AG04449 (cell line): ENCODE data around the gene SERPINE2.
A peak's percentile ranks its signal among the peaks of the same experiment; 100 is the strongest.

ENCODE experiments used
- CTCF ChIA-PET: fragments of 350-600 bp; formaldehyde crosslinking; extraction: SDS; loops from one replicate; lab custom pipeline; 2021; ENCODE audit warnings: antibody characterized with exemption; lab: Yijun Ruan, JAX
- POLR2A ChIA-PET: fragments of 400-600, 350-600 bp; formaldehyde crosslinking; extraction: SDS; loops from one replicate; lab custom pipeline; 2020; ENCODE audit warnings: antibody characterized with exemption, inconsistent platforms; lab: Yijun Ruan, JAX
- DNase-seq: peaks from one replicate; pipeline ENCODE4 v3.0.0-alpha.2; 2010; ENCODE audit warnings: low read depth, low spot score
- H3K4me3 ChIP-seq: 2 replicates; pipeline ENCODE4 v1.5.1; 2011; ENCODE audit warnings: low read depth, mild to moderate bottlenecking, control low read depth, low read length
- CTCF ChIP-seq: IDR thresholded peaks from one replicate; pipeline ENCODE4 v1.5.1; 2011; ENCODE audit warnings: mild to moderate bottlenecking, moderate library complexity, low read length, control low read depth, inconsistent platforms; ENCODE audit not compliant: insufficient read depth; ENCODE audit errors: missing control alignments

Gene SERPINE2

GRCh38 chr2:223969856-223970255, 69.2 kb downstream of the SERPINE2 start:
- CTCF ChIA-PET: interaction anchor here (0.7 to 12.8 kb wide), 43 partner anchors 9 to 734 kb away, joined by 3 to 365 read pairs (median 5); partner anchors contain the start of genes MRPL44 and SERPINE2
- POLR2A ChIA-PET: interaction anchor here (1.0 kb wide), 1 partner anchor 315 kb away, joined by 5 read pairs; no protein-coding TSS in a partner anchor

DNA sequence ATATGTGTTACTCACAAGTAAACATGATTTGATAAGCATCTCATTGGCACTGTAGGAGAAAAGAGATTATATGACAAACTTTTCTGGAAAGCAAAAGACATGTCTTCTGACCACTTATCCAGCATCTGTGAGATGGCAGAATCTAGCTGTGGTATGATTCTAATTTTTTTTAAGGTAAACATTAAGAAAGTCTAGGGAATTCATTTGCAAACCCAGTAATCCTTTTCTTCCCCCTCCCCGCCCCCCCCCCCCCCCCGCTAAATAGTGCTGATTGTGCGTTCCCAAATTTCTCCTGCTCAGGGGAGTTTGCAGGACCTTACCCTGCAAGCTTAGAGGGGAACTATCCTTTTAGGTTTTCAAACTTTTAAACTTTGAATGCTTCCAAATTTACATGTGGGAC, 69.8 kb downstream of the SERPINE2 start:
- no peak for DNase-seq
- TF ChIP-seq CTCF: no peak
- H3K4me3 ChIP-seq: no peak overlapping the region
- CTCF ChIA-PET: interaction anchor here (0.7 to 12.8 kb wide), 26 partner anchors 8 to 681 kb away, joined by 3 to 365 read pairs (median 7); partner anchors contain the start of genes MRPL44 and SERPINE2
- POLR2A ChIA-PET: interaction anchor here (1.0 kb wide), 1 partner anchor 315 kb away, joined by 5 read pairs; no protein-coding TSS in a partner anchor

More at GRCh38 chr2:223969856-223970255, 69.2 kb downstream of the SERPINE2 start:
- no peak overlapping the region for H3K4me3 ChIP-seq
- no peak for TF ChIP-seq CTCF
- DNase-seq: no peak

DNA sequence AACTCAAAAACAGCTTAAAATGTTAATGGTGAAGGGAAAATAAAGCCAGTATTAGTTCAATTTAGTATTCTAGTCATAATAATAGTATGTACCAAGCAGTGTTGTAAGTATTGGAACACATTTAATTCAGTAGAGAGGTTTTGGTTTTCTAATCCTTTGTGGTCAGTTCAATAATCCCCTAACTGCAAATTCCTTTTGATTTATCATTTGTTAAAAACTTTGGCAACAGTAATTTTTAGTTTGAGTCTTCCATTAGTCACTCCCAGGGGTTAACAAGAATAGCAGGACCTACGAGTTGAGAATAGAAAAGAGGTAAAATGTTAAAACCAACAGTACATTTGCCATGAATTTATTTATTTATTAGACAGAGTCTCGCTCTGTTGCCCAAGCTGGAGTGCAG, 71.1 kb downstream of the SERPINE2 start:
- no peak for TF ChIP-seq CTCF
- no peak overlapping the region for H3K4me3 ChIP-seq
- DNase-seq: no peak
- ChIA-PET POLR2A (no interaction called here), CTCF (interaction anchor here (0.9 to 12.8 kb wide), 9 partner anchors 9 to 400 kb away, joined by 3 to 365 read pairs (median 7); partner anchors contain the start of gene MRPL44)

- no peak for DNase-seq
- ChIA-PET CTCF (interaction anchor here (0.9 kb wide), 2 partner anchors 8 to 11 kb away, joined by 3 read pairs; no protein-coding TSS in a partner anchor), POLR2A (no interaction called here)
- no peak overlapping the region for H3K4me3 ChIP-seq
- TF ChIP-seq CTCF: no peak
Measured at GRCh38 chr2:223959688-223960087, 79.4 kb downstream of the SERPINE2 start.

DNA sequence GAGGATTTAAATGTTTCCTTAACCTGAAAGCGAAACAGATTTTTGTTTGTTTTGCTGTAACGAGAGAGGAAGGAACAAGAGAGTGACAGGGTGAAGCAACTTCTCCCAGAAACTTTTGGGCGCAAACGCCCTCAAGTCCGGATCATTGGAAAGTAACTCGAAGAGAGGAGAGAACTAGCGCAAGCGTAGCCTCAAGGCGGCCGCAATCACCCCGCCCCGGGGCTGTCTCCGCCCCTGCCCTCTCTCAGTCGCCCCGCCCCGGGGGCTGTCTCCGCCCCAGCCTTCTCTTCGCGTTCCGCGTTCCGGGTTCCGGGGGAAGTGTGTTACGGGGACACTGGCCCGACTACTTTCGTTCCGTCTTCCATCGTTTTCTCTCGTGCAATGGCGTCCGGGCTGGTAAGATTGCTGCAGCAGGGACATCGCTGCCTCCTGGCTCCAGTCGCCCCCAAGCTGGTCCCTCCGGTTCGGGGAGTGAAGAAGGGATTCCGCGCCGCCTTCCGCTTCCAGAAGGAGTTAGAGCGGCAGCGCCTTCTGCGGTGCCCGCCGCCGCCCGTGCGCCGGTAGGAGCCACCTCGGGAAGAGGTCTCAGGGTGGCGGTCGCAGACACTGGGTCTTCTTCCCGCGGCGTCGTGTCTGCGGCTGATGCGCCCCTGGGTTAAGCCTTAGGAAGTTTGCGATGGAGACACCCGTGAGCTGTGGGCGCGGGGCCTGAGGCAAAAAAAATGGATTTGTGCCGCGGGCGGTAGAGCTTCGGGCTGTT, 81.8 kb downstream of the SERPINE2 start, which contains the start of gene MRPL44:
Gene MRPL44 (plus strand): TSS at position 372 of the 760 bp plus-strand sequence. CDS start 10 bp downstream, at position 382.
- TF ChIP-seq CTCF: no peak
- ChIA-PET POLR2A (interaction anchor here (0.7 to 0.9 kb wide), 2 partner anchors 15 to 455 kb away, joined by 3 read pairs; no protein-coding TSS in a partner anchor), CTCF (interaction anchor here (1.0 to 5.2 kb wide), 7 partner anchors 11 to 327 kb away, joined by 3 to 38 read pairs (median 4); no protein-coding TSS in a partner anchor)
- DNase-seq: peak; percentile 69
- peak within 1 kb of the TSS; percentile 80 for H3K4me3 ChIP-seq

DNA sequence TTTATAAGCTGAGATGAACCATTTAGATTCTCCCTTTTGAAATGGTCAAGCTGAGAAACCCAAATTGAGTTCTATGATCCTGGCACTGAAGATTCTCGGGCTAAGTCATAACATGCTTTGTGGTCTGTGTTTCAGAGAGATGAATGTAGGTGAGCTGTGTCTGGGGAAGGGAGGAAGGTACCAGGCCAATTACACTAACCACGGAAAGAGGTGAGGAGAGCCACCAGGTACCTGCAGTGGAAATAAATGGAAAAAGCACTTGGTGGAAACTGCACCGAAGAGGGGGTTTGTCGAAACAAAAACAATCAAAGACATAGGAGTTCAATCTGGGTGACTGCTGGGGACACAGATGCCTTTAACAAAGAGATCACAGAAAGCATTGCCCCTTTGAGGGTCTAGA, 82.8 kb downstream of the SERPINE2 start:
- H3K4me3 ChIP-seq: no peak overlapping the region
- ChIA-PET POLR2A (no interaction called here), CTCF (interaction anchor here (1.0 to 5.2 kb wide), 2 partner anchors 14 to 37 kb away, joined by 3 to 38 read pairs; no protein-coding TSS in a partner anchor)
- no peak for DNase-seq
- no peak for TF ChIP-seq CTCF
